ENCODE measurements around the gene RAB3B.

GRCh38 chr1:51897699-51898031 lies 92.8 kb downstream of the RAB3B start:
- TF ChIP-seq EP300 (IDR thresholded peaks at IDR 0.05), result no peak
- TF ChIP-seq CTCF (IDR thresholded peaks at IDR 0.05), result no peak
- no peak for TF ChIP-seq POLR2A (IDR thresholded peaks at IDR 0.05)

All from upper lobe of left lung (tissue), 4 donors.